GM12892 (cell line): ENCODE results near the gene GPX4.
"Not testable (repeated sequence)": the region's sequence is repeated elsewhere in the genome, so short reads cannot be mapped to it uniquely, and the experiment has no call there.

ENCODE experiments used
- POLR2A ChIP-seq: IDR thresholded peaks from 2 replicates; pipeline ENCODE4 v1.6.1; 2011; ENCODE audit warnings: low read depth, low read length, control low read depth
- TAF1 ChIP-seq: IDR thresholded peaks from 2 replicates; pipeline ENCODE4 v1.6.1; 2011; ENCODE audit warnings: low read depth, mild to moderate bottlenecking, control low read depth, low read length, borderline replicate concordance

- TF ChIP-seq POLR2A, TAF1: not testable (repeated sequence)
Observed at GRCh38 chr19:1114728-1115127, 10.9 kb downstream of the GPX4 start.
